Measurements from ENCODE around the gene PPFIA2.

DNA sequence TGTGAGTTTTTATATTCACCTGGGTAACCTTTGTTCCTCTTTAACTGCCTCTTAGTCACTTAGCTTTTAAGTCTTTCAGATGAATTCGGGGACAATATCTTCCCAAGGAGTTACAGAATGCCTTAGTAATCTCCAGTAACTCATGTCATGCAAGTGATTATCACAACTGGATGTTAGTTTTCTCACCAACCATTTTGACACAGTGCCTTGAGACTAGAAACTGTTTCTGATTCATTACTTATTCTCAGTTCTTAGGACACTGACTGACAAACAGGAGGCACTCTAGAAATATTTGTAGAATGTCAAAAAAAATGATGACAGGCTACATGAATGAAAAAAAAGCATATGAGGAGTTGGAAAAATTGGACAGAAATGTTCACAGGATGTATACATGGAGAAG is 346.2 kb downstream of the PPFIA2 start:
- TF ChIP-seq CTCF (IDR thresholded peaks at IDR 0.05) (no peak), POLR2A (IDR thresholded peaks at IDR 0.05) (no peak)
